Tibial nerve (tissue), 4 donors: ENCODE data around the gene CALHM4. TPM values are rescaled to one million over a fixed set of nuclear protein-coding genes. Genes with fewer than 3 reads are reported as not detected.

Experiments
- DNase-seq, 2 donors: peaks; one replicate each; pipeline ENCODE4 v3.0.0-alpha.2; 2019; ENCODE audit warnings: low spot score in 2 of 2
- H3K27ac ChIP-seq, 4 donors: fragments of 200-600 bp; sonication (generic) in 3 of 4; one replicate each; pipeline ENCODE4 v1.5.1; 2017 to 2019; ENCODE audit warnings: mild to moderate bottlenecking in 1 of 4
- H3K27me3 ChIP-seq, 2 donors: fragments of 200-600 bp; sonication (generic) in 1 of 2; one replicate each; pipeline versions ENCODE4 v1.5.1 to v1.6.0; 2017 to 2019
- H3K36me3 ChIP-seq, 3 donors: fragments of 200-600 bp; sonication (generic); one replicate each; pipeline ENCODE4 v1.5.1; 2018 to 2019
- H3K4me1 ChIP-seq, 4 donors: fragments of 200-600 bp; sonication (generic) in 3 of 4; one replicate each; pipeline ENCODE4 v1.5.1; 2017 to 2019
- H3K4me3 ChIP-seq, 4 donors: fragments of 200-600 bp; sonication (generic) in 3 of 4; one replicate each; pipeline ENCODE4 v1.5.1; 2017 to 2019; ENCODE audit warnings: mild to moderate bottlenecking in 1 of 4, moderate library complexity in 1 of 4
- H3K9me3 ChIP-seq, 4 donors: fragments of 200-600 bp; sonication (generic) in 3 of 4; one replicate each; pipeline ENCODE4 v1.5.1; 2017 to 2019
- EP300 ChIP-seq, 2 donors: sonication (generic); formaldehyde crosslinking; IDR thresholded peaks; one replicate each; pipeline ENCODE4 v1.6.1; 2017; ENCODE audit warnings: antibody characterized with exemption in 2 of 2, mild to moderate bottlenecking in 1 of 2
- POLR2A ChIP-seq, 2 donors: fragments of 450-650 bp; IDR thresholded peaks; one replicate each; pipeline ENCODE4 v1.6.1; 2017; ENCODE audit warnings: antibody characterized with exemption in 2 of 2, mild to moderate bottlenecking in 2 of 2, moderate library complexity in 2 of 2
- WGBS, 2 donors: methylation state at CpG; one replicate each; pipeline ENCODE4 v1.1.5; 2018; 5-methylcytosine and 5-hydroxymethylcytosine counted together
- total RNA-seq, 4 donors: library from RNA; depleted of rRNA; stranded (reverse); fragments of >200 nt; gene quantifications; one replicate each; pipeline ENCODE4 v1.1.0, GENCODE V29; 2016
- TF ChIP-seq, protein P1 (sequence below), 5 experiments: fragments of 200-600 bp in 3 of 5; fragments of 450-650 bp in 2 of 5; sonication (generic) in 3 of 5; IDR thresholded peaks; one replicate each; pipeline ENCODE4 v1.5.1; 2016 to 2019; ENCODE audit warnings: antibody characterized with exemption in 5 of 5, mild to moderate bottlenecking in 3 of 5, moderate library complexity in 2 of 5

Gene CALHM4
- total RNA-seq, 4 donors from 2014 or later: 0.42 TPM; not detected in 3

DNA sequence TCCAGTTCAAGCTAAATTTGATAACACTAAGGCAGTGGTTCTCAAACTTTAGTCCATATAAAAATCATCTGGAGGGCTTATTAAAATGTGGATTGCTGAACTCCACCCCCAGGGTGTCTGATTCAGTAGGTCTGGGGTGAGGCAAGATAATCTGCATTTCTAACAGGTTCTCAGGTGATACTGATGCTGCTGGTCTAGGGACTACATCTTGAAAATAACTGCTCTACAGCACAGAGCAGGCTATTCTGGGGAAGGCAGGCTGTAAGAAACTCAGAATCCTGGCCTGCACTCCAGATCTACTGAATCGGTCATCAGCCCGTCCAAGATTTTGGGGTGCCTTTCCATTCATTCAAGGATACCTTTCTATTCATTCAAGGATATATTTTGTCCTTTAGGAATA lies 30.7 kb upstream of the CALHM4 start:
- no peak for TF ChIP-seq POLR2A (IDR thresholded peaks at IDR 0.05)
- TF ChIP-seq EP300 (IDR thresholded peaks at IDR 0.05): no peak
- TF ChIP-seq, protein P1, sequence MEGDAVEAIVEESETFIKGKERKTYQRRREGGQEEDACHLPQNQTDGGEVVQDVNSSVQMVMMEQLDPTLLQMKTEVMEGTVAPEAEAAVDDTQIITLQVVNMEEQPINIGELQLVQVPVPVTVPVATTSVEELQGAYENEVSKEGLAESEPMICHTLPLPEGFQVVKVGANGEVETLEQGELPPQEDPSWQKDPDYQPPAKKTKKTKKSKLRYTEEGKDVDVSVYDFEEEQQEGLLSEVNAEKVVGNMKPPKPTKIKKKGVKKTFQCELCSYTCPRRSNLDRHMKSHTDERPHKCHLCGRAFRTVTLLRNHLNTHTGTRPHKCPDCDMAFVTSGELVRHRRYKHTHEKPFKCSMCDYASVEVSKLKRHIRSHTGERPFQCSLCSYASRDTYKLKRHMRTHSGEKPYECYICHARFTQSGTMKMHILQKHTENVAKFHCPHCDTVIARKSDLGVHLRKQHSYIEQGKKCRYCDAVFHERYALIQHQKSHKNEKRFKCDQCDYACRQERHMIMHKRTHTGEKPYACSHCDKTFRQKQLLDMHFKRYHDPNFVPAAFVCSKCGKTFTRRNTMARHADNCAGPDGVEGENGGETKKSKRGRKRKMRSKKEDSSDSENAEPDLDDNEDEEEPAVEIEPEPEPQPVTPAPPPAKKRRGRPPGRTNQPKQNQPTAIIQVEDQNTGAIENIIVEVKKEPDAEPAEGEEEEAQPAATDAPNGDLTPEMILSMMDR (IDR thresholded peaks at IDR 0.05): no peak
- no peak overlapping the region for H3K27ac ChIP-seq
- DNase-seq: no peak
- peaks cover 0 to 6% (median 0%) of the 10 kb centered on the region in 3 donors for H3K36me3 ChIP-seq
- H3K27me3 ChIP-seq: no peaks in the 10 kb centered on the region
- peaks cover 0 to 7% (median 0%) of the 10 kb centered on the region in 4 donors for H3K4me1 ChIP-seq
- H3K9me3 ChIP-seq: no peaks in the 10 kb centered on the region
- 89 to 93% methylated on average over 2 of the region's 2 CpGs for WGBS, 2 donors
- H3K4me3 ChIP-seq: no peak overlapping the region

DNA sequence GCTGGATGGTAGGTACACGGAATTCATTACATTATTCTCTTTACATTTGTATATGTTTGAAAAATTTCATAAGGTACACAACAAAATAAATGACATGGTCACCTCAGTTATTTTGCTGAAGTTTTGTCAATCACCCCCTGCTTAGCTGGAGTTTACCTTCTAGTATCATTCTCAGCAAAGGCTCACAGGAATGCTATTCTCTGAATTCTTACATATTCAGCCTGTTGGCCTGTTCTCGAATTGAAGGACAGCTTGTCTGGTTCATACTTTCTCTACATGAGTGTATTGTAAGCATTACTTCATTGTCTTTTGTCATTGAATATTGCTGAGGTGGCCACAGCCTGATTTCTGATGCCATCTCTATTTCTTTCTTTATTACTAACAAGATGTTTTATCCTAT lies 29.3 kb upstream of the CALHM4 start:
- peaks cover 0 to 16% (median 0%) of the 10 kb centered on the region in 4 donors for H3K4me1 ChIP-seq
- no peak overlapping the region for H3K4me3 ChIP-seq
- H3K36me3 ChIP-seq: peaks cover 0 to 2% (median 0%) of the 10 kb centered on the region in 3 donors
- H3K27me3 ChIP-seq: no peaks in the 10 kb centered on the region
- DNase-seq: no peak
- TF ChIP-seq EP300 (IDR thresholded peaks at IDR 0.05) (no peak), POLR2A (IDR thresholded peaks at IDR 0.05) (no peak)
- TF ChIP-seq, protein P1 (IDR thresholded peaks at IDR 0.05): no peak
- H3K9me3 ChIP-seq: no peaks in the 10 kb centered on the region
- no peak overlapping the region for H3K27ac ChIP-seq
- 60 to 88% methylated on average over 2 of the region's 2 CpGs for WGBS, 2 donors

DNA sequence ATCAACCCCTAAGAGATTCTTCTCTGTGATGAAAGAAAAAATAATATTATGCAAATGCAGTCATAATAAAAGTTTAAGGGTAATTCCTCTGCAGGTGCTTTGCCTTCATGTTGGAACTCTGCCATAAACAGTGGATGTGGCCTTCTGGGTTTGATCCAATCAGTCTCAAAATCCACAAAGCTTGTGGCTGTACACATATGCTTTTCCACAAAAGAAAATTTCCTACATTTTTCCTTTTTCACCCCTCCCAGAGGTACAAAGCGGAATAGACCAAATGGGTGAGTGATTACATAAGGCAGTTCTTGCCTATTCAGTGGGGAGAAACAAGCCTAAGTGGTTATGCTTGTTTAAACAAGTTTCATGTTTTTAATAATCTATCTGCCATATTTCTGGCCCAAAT lies 25.4 kb upstream of the CALHM4 start:
- H3K4me1 ChIP-seq: peaks cover 0 to 29% (median 0%) of the 10 kb centered on the region in 4 donors
- no peaks in the 10 kb centered on the region for H3K27me3 ChIP-seq
- no peak overlapping the region for H3K4me3 ChIP-seq
- H3K36me3 ChIP-seq: no peaks in the 10 kb centered on the region
- no peak for DNase-seq
- TF ChIP-seq POLR2A (IDR thresholded peaks at IDR 0.05) (no peak), EP300 (IDR thresholded peaks at IDR 0.05) (no peak)
- TF ChIP-seq, protein P1 (IDR thresholded peaks at IDR 0.05): no peak
- no peaks in the 10 kb centered on the region for H3K9me3 ChIP-seq
- 29 to 49% methylated on average over 1 of the region's 1 CpG for WGBS, 2 donors
- peak overlapping the region in 2 of 4 donors; percentile 29 to 63 for H3K27ac ChIP-seq

DNA sequence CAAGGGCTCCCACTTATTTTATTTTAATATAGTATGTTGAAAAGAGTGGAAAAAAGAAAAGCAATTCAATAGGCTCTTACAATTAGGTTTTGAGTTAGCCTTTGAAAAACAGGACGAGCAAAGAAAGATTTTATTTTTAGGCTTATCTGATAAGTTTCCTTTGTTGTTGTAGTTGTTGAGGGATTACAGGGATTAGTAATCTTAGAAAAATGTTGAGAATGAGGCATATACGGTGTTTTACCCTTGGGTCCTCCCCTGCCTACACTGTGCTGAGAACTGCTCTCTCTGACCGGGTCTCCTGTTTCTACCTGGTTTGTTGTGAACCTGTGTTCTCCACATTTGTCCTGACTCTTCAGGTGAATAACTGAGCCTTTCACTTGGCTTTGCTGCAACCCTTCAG lies 24.8 kb upstream of the CALHM4 start:
- no peaks in the 10 kb centered on the region for H3K36me3 ChIP-seq
- DNase-seq: no peak
- WGBS, 2 donors: 25 to 28% methylated on average over 3 of the region's 3 CpGs
- H3K27me3 ChIP-seq: no peaks in the 10 kb centered on the region
- H3K27ac ChIP-seq: peak overlapping the region in 2 of 4 donors; percentile 29 to 63
- H3K9me3 ChIP-seq: no peaks in the 10 kb centered on the region
- TF ChIP-seq EP300 (IDR thresholded peaks at IDR 0.05) (no peak), POLR2A (IDR thresholded peaks at IDR 0.05) (no peak)
- TF ChIP-seq, protein P1 (IDR thresholded peaks at IDR 0.05): no peak
- peaks cover 0 to 29% (median 0%) of the 10 kb centered on the region in 4 donors for H3K4me1 ChIP-seq
- no peak overlapping the region for H3K4me3 ChIP-seq

DNA sequence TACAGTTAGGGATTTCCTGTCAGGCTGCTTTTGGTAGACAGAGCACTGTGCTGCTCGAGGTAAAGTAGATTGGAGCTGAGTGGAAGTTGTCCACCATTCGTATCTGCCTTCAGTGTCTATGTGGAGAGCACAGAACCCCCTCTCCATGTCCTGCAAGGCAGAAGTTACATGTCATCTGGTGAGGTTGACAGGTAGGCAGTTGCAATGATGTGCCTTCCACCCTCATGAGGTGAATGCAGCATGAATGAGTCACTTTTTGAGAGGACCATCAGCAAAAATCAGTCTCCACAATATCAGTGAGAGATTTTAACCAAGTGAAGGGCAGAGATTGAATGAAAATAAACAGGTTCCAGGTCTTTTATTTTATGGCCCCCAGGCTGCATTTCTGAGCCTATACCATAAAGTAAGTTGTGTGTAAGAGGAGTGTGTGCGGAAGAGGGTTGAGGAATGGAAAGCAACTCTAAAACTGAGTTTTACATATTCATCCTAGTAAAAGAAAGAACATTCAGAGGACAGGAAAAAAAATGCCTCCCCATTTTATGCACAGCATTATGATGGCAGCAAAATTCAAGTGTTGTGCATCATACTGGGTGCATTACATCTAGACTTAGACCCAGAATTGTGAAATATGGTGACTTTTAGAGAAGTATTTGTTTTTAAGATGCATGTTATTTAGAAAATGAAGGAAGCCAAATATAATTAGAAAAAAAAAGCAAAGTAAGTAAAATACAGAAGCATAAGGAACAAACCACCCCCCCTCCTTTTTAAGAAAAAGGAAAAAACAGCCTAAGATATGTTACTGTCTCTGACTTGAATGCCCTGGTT lies 23.9 kb upstream of the CALHM4 start:
- TF ChIP-seq EP300 (IDR thresholded peaks at IDR 0.05) (no peak), POLR2A (IDR thresholded peaks at IDR 0.05) (no peak)
- TF ChIP-seq, protein P1 (IDR thresholded peaks at IDR 0.05): no peak
- H3K9me3 ChIP-seq: no peaks in the 10 kb centered on the region
- peak overlapping the region in 1 of 4 donors; percentile 63 for H3K27ac ChIP-seq
- H3K36me3 ChIP-seq: no peaks in the 10 kb centered on the region
- 87 to 93% methylated on average over 3 of the region's 3 CpGs for WGBS, 2 donors
- peaks cover 0 to 29% (median 0%) of the 10 kb centered on the region in 4 donors for H3K4me1 ChIP-seq
- H3K27me3 ChIP-seq: no peaks in the 10 kb centered on the region
- no peak overlapping the region for H3K4me3 ChIP-seq
- no peak for DNase-seq
